ENCODE measurements around the gene YY1.

YY1 gene

DNA sequence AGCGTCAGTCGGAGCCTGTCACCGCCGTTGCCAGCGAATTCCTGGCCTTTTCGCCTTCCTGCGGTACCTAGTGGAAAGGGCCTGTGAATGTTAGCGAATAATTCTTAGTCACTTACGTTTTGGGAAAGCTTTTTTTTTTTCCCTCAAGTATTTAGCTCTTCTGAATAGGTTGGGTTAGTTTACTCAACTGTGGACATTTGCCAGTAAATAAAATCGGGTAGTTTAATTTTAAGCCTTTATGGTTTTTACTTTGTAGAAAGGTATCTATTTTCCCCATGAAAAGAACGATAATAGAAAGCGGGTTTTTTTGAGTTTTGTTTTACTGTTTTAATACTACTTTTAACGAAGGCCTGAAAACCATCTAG lies 1.7 kb downstream of the YY1 start:
- TF ChIP-seq, protein P1, sequence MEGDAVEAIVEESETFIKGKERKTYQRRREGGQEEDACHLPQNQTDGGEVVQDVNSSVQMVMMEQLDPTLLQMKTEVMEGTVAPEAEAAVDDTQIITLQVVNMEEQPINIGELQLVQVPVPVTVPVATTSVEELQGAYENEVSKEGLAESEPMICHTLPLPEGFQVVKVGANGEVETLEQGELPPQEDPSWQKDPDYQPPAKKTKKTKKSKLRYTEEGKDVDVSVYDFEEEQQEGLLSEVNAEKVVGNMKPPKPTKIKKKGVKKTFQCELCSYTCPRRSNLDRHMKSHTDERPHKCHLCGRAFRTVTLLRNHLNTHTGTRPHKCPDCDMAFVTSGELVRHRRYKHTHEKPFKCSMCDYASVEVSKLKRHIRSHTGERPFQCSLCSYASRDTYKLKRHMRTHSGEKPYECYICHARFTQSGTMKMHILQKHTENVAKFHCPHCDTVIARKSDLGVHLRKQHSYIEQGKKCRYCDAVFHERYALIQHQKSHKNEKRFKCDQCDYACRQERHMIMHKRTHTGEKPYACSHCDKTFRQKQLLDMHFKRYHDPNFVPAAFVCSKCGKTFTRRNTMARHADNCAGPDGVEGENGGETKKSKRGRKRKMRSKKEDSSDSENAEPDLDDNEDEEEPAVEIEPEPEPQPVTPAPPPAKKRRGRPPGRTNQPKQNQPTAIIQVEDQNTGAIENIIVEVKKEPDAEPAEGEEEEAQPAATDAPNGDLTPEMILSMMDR (conservative IDR thresholded peaks at IDR 0.05) = no peak
- peak overlapping the region; percentile 97 for H3K27ac ChIP-seq

DNA sequence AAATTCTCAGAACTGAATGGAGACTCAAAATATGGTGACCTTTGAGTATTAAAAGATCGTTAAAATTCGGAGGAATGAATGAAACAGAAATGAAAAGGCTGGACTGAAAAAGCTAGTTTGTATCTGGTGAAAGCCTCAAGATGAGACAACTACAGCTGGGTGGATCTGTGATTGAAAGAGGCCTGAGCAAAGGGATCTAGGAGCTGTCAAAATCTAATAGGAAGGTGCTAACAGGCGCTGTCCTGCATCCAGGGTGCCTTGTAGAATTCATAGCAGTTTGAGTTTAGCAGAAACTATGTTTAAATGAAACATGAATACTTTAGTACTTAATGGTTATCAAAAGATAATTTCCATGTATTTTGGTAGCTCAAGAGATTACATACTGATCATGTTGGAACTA lies 2.3 kb downstream of the YY1 start:
- TF ChIP-seq, protein P1 (conservative IDR thresholded peaks at IDR 0.05) = no peak
- peak overlapping the region; percentile 97 for H3K27ac ChIP-seq

DNA sequence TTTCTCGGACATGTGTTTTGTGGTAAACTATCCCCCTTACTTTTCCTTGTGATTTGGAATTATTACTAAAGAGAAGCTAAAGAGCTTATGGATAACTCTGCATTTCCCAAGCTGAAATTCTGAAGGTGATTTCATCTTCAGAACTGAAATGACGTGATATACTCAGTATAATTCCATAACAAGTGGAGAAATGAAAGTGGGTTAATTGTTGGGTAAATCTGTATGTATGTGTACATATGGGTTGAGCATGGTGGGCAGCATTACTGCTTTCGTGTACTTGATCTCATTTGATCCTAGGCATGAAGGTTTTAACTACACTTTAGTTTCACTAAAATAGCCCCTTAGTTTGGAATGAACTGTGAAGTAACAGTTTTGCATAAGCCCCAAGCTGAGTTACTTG lies 4.1 kb downstream of the YY1 start:
- peak overlapping the region; percentile 97 for H3K27ac ChIP-seq
- TF ChIP-seq, protein P1 (conservative IDR thresholded peaks at IDR 0.05) = no peak

DNA sequence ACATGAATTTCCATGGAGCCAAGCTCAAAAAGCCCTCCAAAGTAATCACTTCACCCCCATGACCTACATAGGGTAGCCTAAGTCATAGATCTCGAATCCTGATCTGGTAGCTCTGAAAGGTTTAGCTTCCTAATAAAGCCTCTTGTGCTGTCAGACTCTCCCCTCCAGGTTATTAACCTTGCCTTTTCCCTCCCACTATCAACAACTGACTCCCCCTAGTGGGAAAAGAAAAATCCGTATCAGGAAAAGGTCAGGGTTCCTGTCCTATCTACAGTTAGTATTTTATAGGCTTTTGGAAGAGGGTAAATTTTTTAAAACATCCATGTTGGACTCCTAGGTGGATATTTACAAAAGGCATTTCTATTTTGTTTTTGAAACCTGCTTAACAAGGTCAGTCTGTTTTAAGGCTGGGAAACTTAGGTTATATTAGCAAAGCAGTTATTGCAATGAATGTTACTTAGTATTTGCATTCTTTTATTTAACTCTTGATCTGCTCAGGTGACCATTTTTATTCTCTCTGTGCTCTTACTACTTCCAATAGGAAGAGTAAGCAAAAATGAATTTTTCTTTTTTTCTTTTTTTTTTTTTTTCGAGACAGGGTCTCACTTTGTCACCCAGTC lies 8.0 kb downstream of the YY1 start:
- H3K27ac ChIP-seq = peak overlapping the region; percentile 79
- TF ChIP-seq, protein P1 (conservative IDR thresholded peaks at IDR 0.05) = peak; percentile 76

DNA sequence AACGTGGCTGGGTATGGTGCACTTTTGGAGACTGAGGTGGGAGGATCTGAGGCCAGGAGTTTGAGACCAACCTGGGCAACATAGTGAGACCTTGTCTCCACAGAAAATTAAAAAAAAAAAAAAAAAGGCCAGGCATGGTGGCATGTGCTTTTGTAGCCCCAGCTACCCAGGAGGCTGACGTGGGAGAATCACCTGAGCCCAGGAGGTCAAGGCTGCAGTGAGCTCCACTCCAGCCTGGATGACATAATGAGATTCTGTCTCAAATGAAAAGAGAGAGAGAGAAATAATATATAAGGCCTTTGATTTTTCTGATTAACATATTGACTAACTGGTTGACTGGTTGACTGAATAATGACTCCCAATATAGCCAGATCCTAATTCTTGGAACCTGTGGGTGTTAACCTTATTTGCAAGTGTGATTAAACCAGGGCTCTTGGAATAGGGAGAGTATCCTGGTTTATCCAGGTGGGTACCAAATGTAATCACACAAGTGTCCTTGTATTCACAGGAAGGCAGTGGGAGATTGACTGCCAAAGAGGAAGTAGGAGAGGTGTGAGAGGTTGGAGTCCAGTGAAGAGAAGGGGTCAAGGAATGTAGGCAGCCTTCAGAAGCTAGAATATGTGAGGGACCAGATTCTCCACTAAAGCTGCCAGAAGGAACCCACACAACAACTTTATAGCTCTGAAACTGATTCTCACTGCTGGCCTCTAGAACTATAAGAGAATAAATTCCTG lies 12.0 kb downstream of the YY1 start:
- TF ChIP-seq, protein P1 (conservative IDR thresholded peaks at IDR 0.05) = no peak

DNA sequence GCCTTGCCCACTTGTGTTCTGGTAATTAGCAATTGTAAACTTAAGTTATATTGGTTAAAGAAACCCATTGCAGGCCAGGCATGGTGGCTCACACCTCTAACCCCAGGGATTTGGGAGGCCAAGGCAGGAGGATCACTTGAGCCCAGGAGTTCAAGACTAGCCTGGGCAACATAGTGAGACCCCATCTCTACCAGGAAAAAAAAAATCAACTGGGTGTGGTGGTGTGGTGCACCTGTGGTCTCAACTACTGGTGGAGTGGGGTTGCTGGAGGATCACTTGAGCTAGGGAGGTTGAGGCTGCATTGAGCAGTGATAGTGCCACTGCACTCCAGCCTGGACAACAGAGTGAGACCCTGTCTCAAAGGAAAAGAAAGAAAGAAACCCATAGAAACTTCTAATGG lies 13.7 kb downstream of the YY1 start:
- no peak overlapping the region for H3K27ac ChIP-seq
- TF ChIP-seq, protein P1 (conservative IDR thresholded peaks at IDR 0.05) = no peak

More for the DNA sequence above, 12.0 kb downstream of the YY1 start:
- H3K27ac ChIP-seq = no peak overlapping the region

DNA sequence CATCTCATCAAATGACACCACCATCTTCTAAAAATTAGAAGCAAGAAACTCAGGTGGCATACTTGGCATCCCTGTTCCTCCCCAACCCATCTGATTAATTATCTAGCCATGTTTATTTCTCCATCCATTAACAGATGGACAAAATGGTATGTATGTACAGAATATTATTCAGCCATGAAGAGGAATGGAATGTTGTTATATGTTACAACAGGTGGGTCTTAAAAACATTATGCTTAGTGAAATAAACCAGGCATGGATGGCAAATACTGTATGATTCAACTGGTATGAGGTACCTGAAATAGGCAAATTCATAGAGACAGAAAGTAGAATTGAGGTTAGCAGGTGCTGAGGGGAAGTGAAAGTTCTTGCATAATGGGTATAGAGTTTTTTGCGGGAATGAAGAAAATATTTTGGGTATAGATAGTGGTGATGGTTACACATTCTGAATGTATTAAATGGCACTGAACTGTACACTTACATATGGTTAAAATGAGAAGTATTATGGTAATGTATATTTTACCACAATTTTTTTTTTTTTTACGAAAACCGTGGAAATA lies 17.5 kb downstream of the YY1 start:
- TF ChIP-seq, protein P1 (conservative IDR thresholded peaks at IDR 0.05) = no peak
- no peak overlapping the region for H3K27ac ChIP-seq

All from VCaP (cell line).